GM18519 (cell line): Measurements from ENCODE around the gene OSBPL3.

ENCODE experiments used
- ATAC-seq: cut with Tn5 transposase; IDR thresholded peaks from one replicate; pipeline ENCODE4 v1.9.1; 2021; ENCODE audit warnings: mild to moderate bottlenecking, moderate library complexity; ENCODE audit not compliant: unreplicated experiment, low FRiP score

OSBPL3 gene

DNA sequence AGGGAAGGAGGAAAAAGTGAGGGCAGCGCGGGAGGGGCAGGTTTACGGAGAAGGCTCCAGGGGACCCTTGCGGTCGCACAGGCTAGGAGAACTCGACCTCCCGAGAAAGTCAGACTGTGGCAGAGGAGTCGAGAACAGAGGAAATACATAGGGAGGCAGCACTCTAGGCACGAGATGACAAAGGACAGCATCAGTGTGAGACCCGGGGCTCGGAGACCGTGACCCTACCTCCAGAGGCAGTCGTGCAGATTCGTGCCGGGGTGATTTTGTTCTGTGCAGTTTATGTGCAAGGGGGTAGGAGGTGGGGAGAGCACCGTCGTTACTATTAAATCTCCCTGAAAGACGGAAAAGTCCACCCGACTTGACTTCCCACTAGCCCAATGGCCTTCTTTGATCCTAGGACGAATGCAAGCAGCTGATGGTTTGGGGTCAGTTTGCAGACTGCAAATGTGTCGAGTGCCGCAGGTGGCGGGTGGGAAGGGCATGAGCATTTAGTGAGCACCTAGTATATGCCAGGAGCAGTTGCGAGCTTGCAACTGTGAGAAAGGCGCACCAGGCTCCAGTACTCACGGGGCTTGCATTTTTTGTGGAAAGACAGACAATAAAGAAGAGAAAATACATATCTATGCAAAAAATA lies 674 bp upstream of the OSBPL3 start:
- no peak for ATAC-seq

DNA sequence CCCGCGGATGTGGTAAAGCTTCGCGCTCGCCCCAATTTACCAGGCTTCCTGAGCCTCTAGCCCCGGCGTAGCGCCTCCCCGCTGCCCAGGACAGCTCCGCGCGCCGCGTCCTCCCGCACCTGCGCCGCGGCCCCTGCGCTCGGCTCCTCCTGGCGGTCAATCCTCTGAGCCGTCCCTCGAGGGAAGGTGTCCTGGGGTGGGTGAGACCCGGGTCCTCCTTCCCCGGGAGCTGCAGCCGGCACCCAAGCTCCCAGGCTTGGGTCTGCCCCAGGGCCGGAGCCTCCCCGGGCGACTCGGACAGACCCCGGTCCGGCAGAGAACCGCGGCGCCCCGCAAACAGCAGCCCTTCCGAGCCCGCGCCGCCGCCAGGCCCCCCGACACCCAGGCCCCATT lies 512 bp downstream of the OSBPL3 start:
- peak; percentile 30 for ATAC-seq

- ATAC-seq = no peak
Measured at GRCh38 chr7:24978843-24979469, 1.0 kb downstream of the OSBPL3 start.

GRCh38 chr7:24975644-24976260 lies 4.2 kb downstream of the OSBPL3 start:
- ATAC-seq = no peak

GRCh38 chr7:24975172-24975571 lies 4.8 kb downstream of the OSBPL3 start:
- ATAC-seq = no peak

GRCh38 chr7:24974026-24974832 lies 5.7 kb downstream of the OSBPL3 start:
- no peak for ATAC-seq

DNA sequence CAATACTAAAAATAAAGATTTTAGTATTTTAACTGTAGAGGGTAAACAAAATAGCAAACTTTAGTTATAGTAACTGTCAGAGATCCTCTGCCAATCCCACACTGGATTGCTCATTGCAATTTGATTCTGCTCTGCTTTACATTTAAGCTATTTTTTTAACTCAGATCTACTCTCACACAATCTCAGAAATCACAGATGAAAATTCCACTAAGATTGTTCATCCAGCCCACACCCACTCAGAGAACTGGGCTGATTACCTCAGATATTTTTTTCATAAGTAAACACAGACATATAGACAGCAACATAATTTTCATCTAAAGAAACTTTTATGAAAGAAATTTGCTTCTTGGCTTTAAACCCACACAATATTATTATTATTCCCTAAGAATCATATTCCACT lies 7.0 kb downstream of the OSBPL3 start:
- ATAC-seq = no peak

DNA sequence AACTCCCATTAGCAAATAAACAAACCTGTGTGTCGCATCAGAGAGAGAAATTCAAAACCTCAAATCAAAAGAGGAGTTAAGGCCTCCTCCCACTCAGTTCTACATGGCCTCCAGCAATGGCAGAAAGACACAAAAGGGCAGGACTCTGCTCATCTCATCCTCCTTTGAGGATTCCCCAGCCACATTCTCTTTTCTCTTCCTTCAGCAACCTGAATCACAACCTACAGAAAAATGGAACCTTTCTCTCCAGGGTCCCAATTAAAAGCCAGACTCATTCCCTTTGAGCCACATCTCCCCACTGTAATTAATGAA lies 7.9 kb downstream of the OSBPL3 start:
- ATAC-seq = no peak

DNA sequence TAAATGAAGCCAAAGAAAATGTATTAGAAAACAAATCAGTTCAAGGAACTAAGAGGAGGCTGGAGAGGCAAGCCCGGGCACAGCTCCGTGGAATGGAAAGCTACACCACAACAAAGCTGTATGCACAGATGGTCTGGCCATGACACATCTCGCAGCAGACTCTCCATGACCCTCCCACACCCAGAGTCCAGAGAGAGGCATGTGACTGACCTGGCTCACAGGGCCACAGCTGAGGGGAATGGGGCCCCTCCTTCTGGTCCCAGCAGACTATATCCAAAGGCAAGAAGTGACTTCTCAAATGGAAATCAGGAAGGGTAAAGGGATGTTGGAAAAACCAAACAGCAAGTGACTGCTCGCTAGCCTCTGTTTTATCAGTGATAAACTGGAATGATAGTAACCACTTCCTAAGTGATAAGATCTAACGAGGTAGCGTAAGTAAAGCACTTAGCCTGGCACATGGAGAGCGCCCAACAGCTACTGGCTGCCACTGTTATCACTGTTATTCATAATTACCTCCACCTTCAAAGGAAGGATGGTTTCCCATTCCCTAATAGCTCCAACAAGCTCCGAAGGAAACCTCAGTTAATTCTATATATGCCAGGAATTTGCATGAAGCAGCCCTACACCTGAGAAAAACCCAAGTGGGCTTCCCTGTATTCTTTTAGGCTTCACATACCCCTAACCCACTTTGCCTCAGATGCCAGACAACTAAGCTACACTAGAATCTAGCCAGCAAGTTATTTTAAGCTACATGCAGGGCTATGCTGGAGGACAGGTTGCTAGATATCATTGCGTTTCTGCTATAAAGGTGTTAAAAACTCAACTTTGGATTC lies 8.4 kb downstream of the OSBPL3 start:
- ATAC-seq = no peak

DNA sequence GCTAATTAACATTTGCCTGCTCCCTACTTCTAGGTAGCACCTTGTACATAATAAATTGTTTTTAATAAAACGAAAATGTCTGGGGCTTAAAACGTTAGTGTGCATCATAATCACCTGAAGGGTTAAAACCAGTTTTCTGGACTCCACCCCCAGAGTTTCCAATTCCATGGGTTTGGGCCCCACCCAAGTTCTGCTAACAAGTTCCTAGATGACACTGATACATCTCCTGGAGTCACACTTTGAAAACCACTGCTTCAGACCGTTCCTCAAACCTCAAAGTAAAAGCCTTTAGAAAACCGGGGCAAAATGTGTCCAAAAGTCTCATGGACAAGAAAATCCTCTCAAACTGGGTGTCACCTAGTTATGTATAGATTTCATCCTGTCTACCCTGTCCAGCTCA lies 9.3 kb downstream of the OSBPL3 start:
- no peak for ATAC-seq

DNA sequence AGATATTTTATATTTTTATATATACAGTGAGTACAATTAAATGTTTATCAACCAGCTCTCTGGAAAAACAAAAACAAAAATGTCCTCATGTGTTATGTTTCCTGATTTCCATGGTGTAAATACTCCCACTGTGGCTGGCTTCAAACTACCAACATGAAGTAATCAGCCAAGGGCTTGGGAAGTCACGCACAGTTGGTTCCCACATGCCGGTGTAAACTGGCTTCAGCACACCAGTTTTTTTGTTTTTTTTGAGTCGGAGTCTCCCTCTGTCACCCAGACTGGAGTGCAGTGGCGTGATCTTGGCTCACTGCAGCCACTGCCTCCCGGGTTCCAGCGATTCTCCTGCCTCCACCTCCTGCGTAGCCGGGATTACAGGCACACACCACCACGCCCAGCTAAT lies 11.8 kb downstream of the OSBPL3 start:
- no peak for ATAC-seq

DNA sequence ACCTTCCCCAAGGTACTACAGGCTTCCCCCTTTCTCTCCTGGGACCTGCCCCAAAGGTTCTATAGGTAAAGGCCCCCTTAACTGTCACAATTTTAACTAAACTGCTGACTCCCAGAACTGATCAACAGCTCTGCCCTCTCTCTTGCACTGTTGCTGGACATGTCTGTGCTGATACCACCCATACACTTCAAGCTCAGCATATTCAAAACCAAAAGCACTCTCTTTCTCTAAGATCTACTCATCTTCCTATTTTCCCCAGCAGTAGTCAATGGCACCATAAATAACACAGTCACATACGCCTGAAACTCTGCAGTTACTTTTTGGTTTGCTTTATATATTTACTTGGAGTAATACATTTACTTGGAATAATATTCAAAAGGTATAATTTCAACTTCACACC lies 12.3 kb downstream of the OSBPL3 start:
- ATAC-seq = no peak

- ATAC-seq = no peak
Measured at GRCh38 chr7:24966802-24967201, 13.2 kb downstream of the OSBPL3 start.

DNA sequence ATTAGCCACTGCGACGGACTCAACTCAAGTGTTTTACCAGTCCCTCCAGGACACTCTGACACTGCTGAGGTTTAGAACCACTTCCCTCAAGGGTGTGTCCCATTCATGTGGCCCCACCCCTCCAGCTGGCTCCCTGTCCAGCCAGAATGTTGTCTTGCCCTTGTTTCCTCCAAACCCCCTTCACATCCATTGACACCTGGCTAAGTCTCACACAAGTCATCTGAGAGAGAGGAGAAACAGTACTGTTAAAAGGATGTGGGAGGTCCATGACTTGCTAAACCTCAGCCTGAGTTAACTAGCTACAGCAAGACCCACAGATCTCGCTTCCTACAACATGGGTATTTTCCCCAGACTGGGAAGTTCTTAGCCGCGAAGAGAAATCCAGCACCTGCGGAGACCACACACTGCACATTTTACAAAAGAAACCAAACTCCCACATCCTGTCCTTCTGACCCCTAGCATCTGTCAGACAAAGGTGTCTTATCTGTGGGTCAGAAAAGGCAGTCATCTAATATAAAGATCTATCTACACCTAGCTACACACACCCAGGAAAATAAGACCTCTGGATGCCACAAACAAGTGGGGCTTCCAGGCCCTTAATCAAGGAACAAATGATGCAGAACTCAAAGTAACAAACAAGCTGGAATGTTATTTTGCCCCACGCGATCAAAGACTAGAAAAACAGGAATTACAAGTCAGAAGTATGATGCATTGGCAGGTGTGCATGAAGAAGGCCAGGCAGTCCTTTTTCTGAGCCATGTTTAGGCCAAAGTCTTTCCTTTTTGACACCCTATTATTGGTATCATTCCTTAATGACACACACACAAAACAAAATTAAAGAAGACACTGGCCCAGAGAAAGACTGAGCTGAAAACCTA lies 13.9 kb downstream of the OSBPL3 start:
- ATAC-seq = peak; percentile 79

GRCh38 chr7:24964191-24964590 lies 15.8 kb downstream of the OSBPL3 start:
- no peak for ATAC-seq

DNA sequence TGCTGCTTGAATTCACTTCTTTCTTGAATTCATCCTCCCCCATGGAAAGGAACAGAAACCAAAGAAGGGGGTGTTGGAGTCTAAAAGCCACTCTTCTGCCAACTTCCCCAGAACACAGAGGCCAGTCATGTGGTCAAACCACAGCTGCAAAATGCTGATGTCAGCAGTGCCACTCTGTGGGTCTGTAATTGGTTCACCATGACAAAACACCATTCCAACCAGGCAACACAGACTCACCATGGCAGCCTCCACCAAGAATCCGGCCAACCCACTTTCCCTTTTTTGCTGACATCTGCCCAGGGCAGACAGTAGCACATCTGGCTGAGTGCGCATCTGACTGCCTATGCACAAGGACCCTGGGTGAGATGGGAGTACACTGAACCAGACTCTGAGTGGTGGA lies 16.8 kb downstream of the OSBPL3 start:
- no peak for ATAC-seq

GRCh38 chr7:24962418-24962962 lies 17.5 kb downstream of the OSBPL3 start:
- ATAC-seq = no peak

DNA sequence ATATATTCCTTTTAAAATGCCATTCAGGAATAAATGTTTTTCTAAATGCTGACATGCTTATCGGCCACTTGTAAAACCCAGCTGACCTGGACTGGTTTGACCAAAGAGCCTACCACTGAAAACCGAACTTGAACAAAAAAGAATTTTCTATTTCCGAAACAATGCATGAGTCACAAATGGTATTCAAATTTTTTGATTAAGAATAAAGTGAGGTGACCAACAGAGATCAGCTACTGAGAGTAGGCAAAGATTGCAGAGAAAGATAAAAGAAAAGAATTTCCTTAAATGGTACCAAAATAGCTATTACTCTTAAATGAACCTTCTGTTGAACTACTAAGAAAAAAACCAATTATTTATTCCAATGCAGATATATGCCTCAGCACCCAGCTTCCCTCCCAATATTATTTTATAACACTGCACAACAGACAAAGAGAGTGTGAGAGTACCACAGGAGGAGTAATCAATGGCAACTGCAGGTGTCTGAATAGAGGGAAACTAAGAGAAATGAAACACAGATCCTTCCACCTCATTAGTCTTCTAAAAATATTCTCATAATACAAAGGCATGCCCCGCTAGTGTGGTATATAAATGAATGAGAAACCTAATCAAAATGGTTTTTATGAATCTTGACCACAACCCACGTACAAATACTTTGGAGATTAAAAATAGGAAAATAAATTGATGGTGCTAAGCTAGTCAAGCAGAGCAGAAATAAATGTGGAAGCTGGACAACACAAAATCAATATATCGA lies 20.1 kb downstream of the OSBPL3 start:
- no peak for ATAC-seq

GRCh38 chr7:24958399-24958798 lies 21.6 kb downstream of the OSBPL3 start:
- ATAC-seq = no peak
